DMS53 treated with DMSO at 0.1 percent for 48 hours (cell line): ENCODE data around the gene HIC2.
"Not testable (repeated sequence)": the region's sequence is repeated elsewhere in the genome, so short reads cannot be mapped to it uniquely, and the experiment has no call there.

Experiments
- DNase-seq: peaks from one replicate; lab custom pipeline; 2025; ENCODE audit not compliant: unreplicated experiment; lab: John Stamatoyannopoulos, UW

HIC2 gene

DNA sequence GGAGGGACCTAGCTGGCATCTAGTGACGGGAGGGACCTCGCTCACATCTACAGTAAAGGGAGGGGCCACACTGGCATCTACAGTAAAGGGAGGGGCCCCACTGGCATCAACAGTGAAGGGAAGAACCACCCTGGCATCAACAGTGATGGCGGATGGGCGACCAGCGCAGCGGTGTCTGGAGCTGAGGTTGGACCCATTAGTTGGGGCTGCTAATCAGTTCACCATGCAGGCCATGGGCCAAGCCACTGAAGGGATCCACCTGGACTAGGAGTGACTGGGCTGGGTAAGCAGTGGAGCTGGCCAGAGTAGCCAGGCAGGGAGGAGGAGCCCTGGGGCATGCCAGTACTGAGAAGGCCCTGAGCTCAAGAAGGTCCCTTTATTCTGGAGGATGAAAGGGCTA is 73.4 kb downstream of the HIC2 start:
- DNase-seq = not testable (repeated sequence)

DNA sequence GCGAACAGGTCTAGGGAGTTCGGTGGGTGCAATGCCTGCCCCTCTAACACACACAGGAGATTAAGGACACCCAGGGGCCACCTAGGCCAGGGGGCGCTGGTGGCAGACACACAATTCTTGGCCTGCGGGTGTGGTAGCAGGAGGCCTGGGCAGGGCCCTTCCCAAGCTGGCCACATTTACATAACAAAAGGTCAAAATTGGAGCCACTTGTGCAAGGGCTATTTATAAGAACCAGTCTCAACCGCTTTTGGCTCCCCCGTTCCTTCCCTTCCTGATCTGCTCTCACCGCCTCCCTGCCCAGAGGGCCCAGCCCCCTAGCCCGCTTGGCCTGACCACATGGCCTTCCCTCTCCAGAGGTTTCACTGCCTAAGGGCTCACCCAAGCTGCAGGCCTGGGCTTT is 75.1 kb downstream of the HIC2 start:
- DNase-seq = not testable (repeated sequence)

DNA sequence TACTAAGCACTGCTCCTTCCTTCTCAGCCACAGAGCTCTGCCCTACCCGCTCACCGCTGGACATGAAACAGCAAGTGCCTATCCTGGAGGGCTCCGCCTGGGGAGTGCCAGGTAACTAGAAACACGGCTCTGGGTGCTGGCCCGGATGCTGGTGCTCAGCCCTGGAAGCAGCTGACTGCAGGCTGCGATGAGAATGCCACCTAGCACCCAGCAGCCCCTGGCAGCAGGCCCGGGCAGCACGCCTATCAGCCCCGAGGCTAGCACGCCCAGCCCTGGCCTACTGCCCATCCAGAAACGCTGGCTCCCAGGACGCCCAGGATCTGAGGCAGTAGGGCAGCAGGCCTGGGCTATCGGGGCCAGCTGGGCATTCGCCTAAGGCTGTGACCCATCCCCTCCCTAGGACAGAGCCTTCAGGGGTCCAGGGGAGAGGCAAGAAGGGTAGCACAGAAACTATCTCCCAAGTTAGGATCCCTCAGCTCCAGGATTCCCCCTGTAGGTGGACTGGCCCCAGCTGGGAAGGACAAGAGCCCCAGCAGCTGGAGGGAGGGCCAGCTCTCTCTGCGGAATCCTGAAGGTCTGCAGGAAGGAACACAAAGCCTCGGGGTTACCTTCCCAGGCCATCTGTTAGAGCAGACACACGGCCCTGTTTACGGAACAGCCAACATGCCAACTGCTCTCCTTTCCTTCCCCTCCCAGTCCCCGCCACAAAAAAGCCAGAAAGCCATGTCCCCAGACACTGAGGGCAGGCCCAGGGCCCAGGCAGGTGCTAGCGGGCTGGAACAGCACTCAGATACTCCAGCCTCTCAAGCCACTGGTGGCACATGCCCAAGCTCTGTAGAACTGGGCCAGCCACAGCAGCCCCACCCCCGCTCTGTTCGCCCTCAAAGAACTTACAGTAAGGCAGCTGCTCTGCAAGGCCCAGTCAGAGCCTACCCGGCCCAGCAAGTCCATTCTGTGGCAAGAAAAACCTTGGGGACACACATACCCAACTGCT is 76.9 kb downstream of the HIC2 start:
- not testable (repeated sequence) for DNase-seq

DNA sequence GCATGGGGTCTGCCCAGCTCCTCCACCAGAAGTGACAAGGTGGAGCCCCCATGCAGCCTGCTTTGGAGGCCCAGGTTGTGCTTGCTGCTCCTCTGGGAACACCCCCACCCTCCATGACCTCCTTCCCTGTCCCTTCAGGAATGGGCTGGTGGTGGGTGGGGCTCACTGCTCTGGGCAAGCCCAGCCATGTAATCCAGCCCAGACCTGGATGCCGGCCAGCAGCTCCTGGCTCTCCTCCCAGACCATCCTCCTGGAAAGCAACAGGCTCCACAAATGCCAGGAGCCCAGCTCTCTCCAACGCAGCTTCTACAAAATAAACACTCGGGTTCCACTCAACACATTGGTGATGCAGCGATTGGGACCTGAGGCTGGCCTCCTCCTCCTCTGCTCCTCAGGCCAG is 80.8 kb downstream of the HIC2 start:
- not testable (repeated sequence) for DNase-seq

DNA sequence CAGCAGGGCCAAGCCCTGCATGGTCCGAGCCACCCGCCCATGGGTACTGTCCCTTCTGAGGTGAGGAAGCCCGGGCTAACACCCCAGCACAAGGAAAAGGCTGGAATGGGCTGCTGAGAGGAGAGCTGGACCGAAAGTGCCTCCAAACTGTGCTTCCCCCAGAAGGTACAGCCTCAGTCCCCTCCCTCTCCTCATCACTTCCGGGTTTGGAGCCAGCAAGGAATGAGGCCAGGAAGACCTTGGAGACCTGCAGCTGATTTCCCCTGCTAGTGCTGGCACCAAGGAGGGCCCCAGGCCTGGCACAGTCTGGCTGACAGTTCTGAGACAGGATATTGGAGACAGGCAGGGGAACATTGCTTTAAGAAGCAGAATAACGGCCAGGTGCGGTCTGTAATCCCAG is 81.3 kb downstream of the HIC2 start:
- DNase-seq = not testable (repeated sequence)

DNA sequence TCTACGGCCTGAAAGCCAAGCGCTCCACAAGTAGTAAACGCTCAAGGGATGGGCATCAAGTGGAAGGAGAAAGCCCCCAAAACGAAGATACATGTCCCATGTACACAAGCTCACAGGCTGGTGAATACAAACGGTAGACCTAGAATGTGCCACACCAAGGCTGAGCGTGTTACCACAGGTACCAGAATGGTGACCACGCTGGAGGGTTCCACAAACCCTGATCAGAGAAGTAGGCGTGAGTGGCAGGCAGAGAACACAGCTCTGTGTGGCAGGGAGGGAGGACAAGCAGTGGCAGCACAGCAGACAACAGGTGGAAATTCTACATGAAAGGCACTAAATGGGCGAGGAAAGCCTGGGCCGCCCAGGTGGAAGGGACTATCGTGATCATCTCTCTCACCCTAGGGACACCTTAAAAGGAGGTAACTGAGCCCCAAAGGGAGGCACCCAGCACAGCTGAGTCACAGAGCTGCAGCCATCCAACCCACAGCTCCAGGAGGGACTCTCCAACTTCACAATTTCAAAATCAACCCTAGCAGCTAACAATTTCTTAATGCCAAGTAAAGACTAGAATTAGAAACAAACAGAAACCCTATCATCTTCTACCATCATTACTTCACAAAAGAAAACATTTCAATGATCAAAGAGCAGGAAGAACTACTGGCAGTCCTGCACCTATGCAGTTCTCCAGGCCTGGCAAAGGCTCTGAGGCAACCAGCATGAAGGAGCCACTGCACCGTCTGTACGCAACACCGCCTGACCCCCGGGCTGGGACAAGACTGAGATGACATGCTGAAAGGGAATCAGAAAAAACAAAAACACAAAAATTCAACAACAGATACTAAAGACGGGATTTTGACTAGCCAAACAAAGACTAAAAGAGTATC is 82.7 kb downstream of the HIC2 start:
- not testable (repeated sequence) for DNase-seq
